Measurements from ENCODE around the gene SYT9. TPM values are rescaled to one million over a fixed set of nuclear protein-coding genes. Genes with fewer than 3 reads are reported as not detected.

Gene SYT9
- total and polyA plus RNA-seq, 12 donors, result 0.94 to 17.7 (median 5.0) TPM

- intact Hi-C loops (cut with DNase I), result no loop called here
- no peaks in the 10 kb centered on the region for H3K9me3 ChIP-seq (replicated peaks in 1 of 3)
- no peak overlapping the region for H3K27ac ChIP-seq
- no peak overlapping the region for H3K4me3 ChIP-seq
- H3K27me3 ChIP-seq, result no peaks in the 10 kb centered on the region
- no peaks in the 10 kb centered on the region for H3K36me3 ChIP-seq (replicated peaks in 1 of 2)
- TF ChIP-seq CTCF (IDR thresholded peaks at IDR 0.05) (no peak), POLR2A (IDR thresholded peaks at IDR 0.05) (no peak)
- DNase-seq, result no peak
- 86 to 97% (median 91%) methylated on average over 1 of the region's 1 CpG for WGBS, 4 donors
- H3K4me1 ChIP-seq (replicated peaks in 1 of 2), result peaks cover 0 to 3% of the 10 kb centered on the region in 2 donors
Measured at GRCh38 chr11:7451952-7452494, 200.3 kb downstream of the SYT9 start.

GRCh38 chr11:7454854-7455253 is 203.2 kb downstream of the SYT9 start:
- intact Hi-C loops (cut with DNase I), result no loop called here
- Histone ChIP-seq H3K36me3 (replicated peaks in 1 of 2) (no peaks in the 10 kb centered on the region), H3K4me3 (no peak overlapping the region), H3K27me3 (no peaks in the 10 kb centered on the region), H3K27ac (no peak overlapping the region), H3K9me3 (replicated peaks in 1 of 3) (no peaks in the 10 kb centered on the region), H3K4me1 (replicated peaks in 1 of 2) (peaks cover 0 to 5% of the 10 kb centered on the region in 2 donors)
- TF ChIP-seq CTCF (IDR thresholded peaks at IDR 0.05) (no peak), POLR2A (IDR thresholded peaks at IDR 0.05) (no peak)
- no peak for DNase-seq
- 63 to 76% (median 65%) methylated on average over 2 of the region's 2 CpGs for WGBS, 4 donors

- intact Hi-C loops (cut with DNase I), result no loop called here
- Histone ChIP-seq H3K4me3 (no peak overlapping the region), H3K27me3 (no peaks in the 10 kb centered on the region), H3K9me3 (replicated peaks in 1 of 3) (no peaks in the 10 kb centered on the region), H3K27ac (no peak overlapping the region), H3K4me1 (replicated peaks in 1 of 2) (peaks cover 0 to 5% of the 10 kb centered on the region in 2 donors), H3K36me3 (replicated peaks in 1 of 2) (no peaks in the 10 kb centered on the region)
- peak in 6 of 7 donors; percentile 38 to 77 (median 67) for DNase-seq
- no peak for TF ChIP-seq POLR2A (IDR thresholded peaks at IDR 0.05)
- no peak for TF ChIP-seq CTCF (IDR thresholded peaks at IDR 0.05)
- WGBS, 4 donors, result 38 to 57% (median 51%) methylated on average over 1 of the region's 1 CpG
Measured at GRCh38 chr11:7457211-7457610, 205.5 kb downstream of the SYT9 start.

GRCh38 chr11:7462706-7463105 is 211.0 kb downstream of the SYT9 start:
- no peaks in the 10 kb centered on the region for H3K4me1 ChIP-seq (replicated peaks in 1 of 2)
- no peaks in the 10 kb centered on the region for H3K27me3 ChIP-seq
- H3K36me3 ChIP-seq (replicated peaks in 1 of 2), result no peaks in the 10 kb centered on the region
- H3K4me3 ChIP-seq, result no peak overlapping the region
- H3K27ac ChIP-seq, result no peak overlapping the region
- H3K9me3 ChIP-seq (replicated peaks in 1 of 3), result no peaks in the 10 kb centered on the region
- no peak for TF ChIP-seq POLR2A (IDR thresholded peaks at IDR 0.05)
- no peak for DNase-seq
- 80 to 93% (median 84%) methylated on average over 1 of the region's 1 CpG for WGBS, 4 donors
- intact Hi-C loops (cut with DNase I), result no loop called here

GRCh38 chr11:7467652-7468051 is 215.9 kb downstream of the SYT9 start:
- H3K36me3 ChIP-seq (replicated peaks in 1 of 2), result no peaks in the 10 kb centered on the region
- WGBS, 4 donors, result 65 to 93% (median 86%) methylated on average over 2 of the region's 2 CpGs
- intact Hi-C loops (cut with DNase I), result no loop called here
- no peak overlapping the region for H3K4me3 ChIP-seq
- H3K27me3 ChIP-seq, result no peaks in the 10 kb centered on the region
- H3K4me1 ChIP-seq (replicated peaks in 1 of 2), result no peaks in the 10 kb centered on the region
- no peak overlapping the region for H3K27ac ChIP-seq
- TF ChIP-seq POLR2A (IDR thresholded peaks at IDR 0.05) (no peak), CTCF (IDR thresholded peaks at IDR 0.05) (no peak)
- DNase-seq, result no peak
- no peaks in the 10 kb centered on the region for H3K9me3 ChIP-seq (replicated peaks in 1 of 3)
